DMS 273 (cell line): Measurements from ENCODE around the gene CD101.

Experiments
- DNase-seq: peaks from one replicate; lab custom pipeline; 2025; ENCODE audit not compliant: unreplicated experiment; lab: John Stamatoyannopoulos, UW

CD101 gene

GRCh38 chr1:117015724-117016123, 14.2 kb downstream of the CD101 start:
- DNase-seq: no peak

GRCh38 chr1:117017062-117017461, 15.5 kb downstream of the CD101 start:
- peak; percentile 36 for DNase-seq

GRCh38 chr1:117017648-117018047, 16.1 kb downstream of the CD101 start:
- DNase-seq: peak; percentile 89

GRCh38 chr1:117020526-117021156, 19.1 kb downstream of the CD101 start:
- DNase-seq: no peak

- peak; percentile 21 for DNase-seq
Observed at GRCh38 chr1:117022114-117022513, 20.6 kb downstream of the CD101 start.

- no peak for DNase-seq
Observed at GRCh38 chr1:117025568-117025967, 24.0 kb downstream of the CD101 start.

GRCh38 chr1:117026361-117026760, 24.8 kb downstream of the CD101 start:
- DNase-seq: no peak

- no peak for DNase-seq
Observed at GRCh38 chr1:117029685-117030084, 28.1 kb downstream of the CD101 start.

- no peak for DNase-seq
Observed at GRCh38 chr1:117030271-117030877, 28.8 kb downstream of the CD101 start.

GRCh38 chr1:117032266-117032665, 30.7 kb downstream of the CD101 start:
- DNase-seq: no peak

GRCh38 chr1:117032681-117033539, 31.4 kb downstream of the CD101 start:
- DNase-seq: no peak

- no peak for DNase-seq
Observed at GRCh38 chr1:117033772-117034171, 32.2 kb downstream of the CD101 start.

- no peak for DNase-seq
Observed at GRCh38 chr1:117034791-117035290, 33.3 kb downstream of the CD101 start.

GRCh38 chr1:117036018-117036461, 34.5 kb downstream of the CD101 start:
- no peak for DNase-seq

GRCh38 chr1:117037802-117038201, 36.2 kb downstream of the CD101 start:
- DNase-seq: no peak

GRCh38 chr1:117038236-117038635, 36.7 kb downstream of the CD101 start:
- DNase-seq: peak; percentile 20

GRCh38 chr1:117044217-117044616, 42.7 kb downstream of the CD101 start:
- DNase-seq: no peak

- peak; percentile 95 for DNase-seq
Observed at GRCh38 chr1:117045644-117046043, 44.1 kb downstream of the CD101 start.

GRCh38 chr1:117046781-117047180, 45.2 kb downstream of the CD101 start:
- DNase-seq: no peak

- no peak for DNase-seq
Observed at GRCh38 chr1:117047271-117047670, 45.7 kb downstream of the CD101 start.

- no peak for DNase-seq
Observed at GRCh38 chr1:117049857-117050256, 48.3 kb downstream of the CD101 start.
